22Rv1 (cell line): ENCODE results near the gene ADSS2.

Experiments
- H3K27ac ChIP-seq: fragments of 450-650 bp; 2 replicates; pipeline ENCODE4 v1.5.1; 2017
- CTCF ChIP-seq: fragments of 450-650 bp; IDR thresholded peaks from 2 replicates; pipeline ENCODE4 v1.5.1; 2017; ENCODE audit warnings: mild to moderate bottlenecking
- ZFX ChIP-seq: fragments of 450-650 bp; IDR thresholded peaks from 2 replicates; pipeline ENCODE4 v1.6.1; 2017; ENCODE audit warnings: antibody characterized with exemption, borderline replicate concordance

ADSS2 gene

GRCh38 chr1:244395965-244396364, 55.7 kb downstream of the ADSS2 start:
- no peak overlapping the region for H3K27ac ChIP-seq
- TF ChIP-seq ZFX (no peak), CTCF (no peak)

GRCh38 chr1:244394826-244395765, 56.6 kb downstream of the ADSS2 start:
- no peak overlapping the region for H3K27ac ChIP-seq

GRCh38 chr1:244394346-244394745, 57.4 kb downstream of the ADSS2 start:
- no peak overlapping the region for H3K27ac ChIP-seq
- TF ChIP-seq CTCF (no peak), ZFX (no peak)

More at GRCh38 chr1:244394826-244395765, 56.6 kb downstream of the ADSS2 start:
- TF ChIP-seq CTCF = no peak
- no peak for TF ChIP-seq ZFX

GRCh38 chr1:244393604-244394176, 58.0 kb downstream of the ADSS2 start:
- TF ChIP-seq CTCF = no peak
- H3K27ac ChIP-seq = no peak overlapping the region

GRCh38 chr1:244391761-244392160, 59.9 kb downstream of the ADSS2 start:
- TF ChIP-seq ZFX (no peak), CTCF (no peak)
- no peak overlapping the region for H3K27ac ChIP-seq

- TF ChIP-seq ZFX (no peak), CTCF (no peak)
- no peak overlapping the region for H3K27ac ChIP-seq
Observed at GRCh38 chr1:244388961-244389360, 62.7 kb downstream of the ADSS2 start.

- no peak for TF ChIP-seq ZFX
- no peak for TF ChIP-seq CTCF
- H3K27ac ChIP-seq = no peak overlapping the region
Observed at GRCh38 chr1:244387415-244387814, 64.3 kb downstream of the ADSS2 start.
